B cell (primary cell): Measurements from ENCODE around the gene CD226.

Experiments
- EZH2 ChIP-seq: IDR thresholded peaks from 2 replicates; pipeline ENCODE4 v1.6.1; 2012; ENCODE audit warnings: borderline replicate concordance, low read depth, mild to moderate bottlenecking, moderate library complexity, low read length; ENCODE audit not compliant: insufficient read depth, poor library complexity, severe bottlenecking
- TF ChIP-seq, protein P1 (sequence below): fragments of 200-600 bp; IDR thresholded peaks from one replicate; pipeline ENCODE4 v1.8.0; 2022; ENCODE audit warnings: antibody characterized with exemption, mild to moderate bottlenecking

GRCh38 chr18:69961718-69962117 is 14.0 kb upstream of the CD226 start:
- TF ChIP-seq, protein P1, sequence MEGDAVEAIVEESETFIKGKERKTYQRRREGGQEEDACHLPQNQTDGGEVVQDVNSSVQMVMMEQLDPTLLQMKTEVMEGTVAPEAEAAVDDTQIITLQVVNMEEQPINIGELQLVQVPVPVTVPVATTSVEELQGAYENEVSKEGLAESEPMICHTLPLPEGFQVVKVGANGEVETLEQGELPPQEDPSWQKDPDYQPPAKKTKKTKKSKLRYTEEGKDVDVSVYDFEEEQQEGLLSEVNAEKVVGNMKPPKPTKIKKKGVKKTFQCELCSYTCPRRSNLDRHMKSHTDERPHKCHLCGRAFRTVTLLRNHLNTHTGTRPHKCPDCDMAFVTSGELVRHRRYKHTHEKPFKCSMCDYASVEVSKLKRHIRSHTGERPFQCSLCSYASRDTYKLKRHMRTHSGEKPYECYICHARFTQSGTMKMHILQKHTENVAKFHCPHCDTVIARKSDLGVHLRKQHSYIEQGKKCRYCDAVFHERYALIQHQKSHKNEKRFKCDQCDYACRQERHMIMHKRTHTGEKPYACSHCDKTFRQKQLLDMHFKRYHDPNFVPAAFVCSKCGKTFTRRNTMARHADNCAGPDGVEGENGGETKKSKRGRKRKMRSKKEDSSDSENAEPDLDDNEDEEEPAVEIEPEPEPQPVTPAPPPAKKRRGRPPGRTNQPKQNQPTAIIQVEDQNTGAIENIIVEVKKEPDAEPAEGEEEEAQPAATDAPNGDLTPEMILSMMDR: no peak
- no peak for TF ChIP-seq EZH2
